Lung (tissue), 12 donors: ENCODE results near the gene PRKAR1A. TPM values are rescaled to one million over a fixed set of nuclear protein-coding genes. Genes with fewer than 3 reads are reported as not detected.
"Not testable (repeated sequence)": the region's sequence is repeated elsewhere in the genome, so short reads cannot be mapped to it uniquely, and the experiment has no call there.

Source experiments
- ATAC-seq: fragments of 200-7000 bp; cut with Tn5 transposase; one replicate; pipeline ENCODE4 v1.9.1; 2020; ENCODE audit warnings: moderate number of reproducible peaks; ENCODE audit not compliant: insufficient read depth, low FRiP score
- DNase-seq, 3 donors: peaks; one replicate each; pipeline ENCODE4 v3.0.0-alpha.2; 2013 to 2017
- H3K27ac ChIP-seq, 2 donors: one replicate each; pipeline ENCODE4 v1.5.1; 2013; ENCODE audit warnings: mild to moderate bottlenecking in 2 of 2, moderate library complexity in 2 of 2, control low read depth in 1 of 2, inconsistent platforms in 1 of 2, low read depth in 1 of 2, low read length in 1 of 2
- H3K27me3 ChIP-seq, 3 donors: one replicate each; pipeline ENCODE4 v1.5.1; 2013; ENCODE audit warnings: low read length in 2 of 3; ENCODE audit not compliant: control insufficient read depth in 3 of 3, insufficient read depth in 3 of 3
- H3K36me3 ChIP-seq, 4 donors: one replicate each; pipeline ENCODE4 v1.5.1; 2013; ENCODE audit warnings: low read length in 4 of 4, mild to moderate bottlenecking in 1 of 4, moderate library complexity in 1 of 4; ENCODE audit not compliant: control insufficient read depth in 4 of 4, insufficient read depth in 4 of 4
- H3K4me1 ChIP-seq, 5 donors: one replicate each; pipeline ENCODE4 v1.5.1; 2013; ENCODE audit warnings: low read length in 5 of 5, mild to moderate bottlenecking in 2 of 5, moderate library complexity in 1 of 5; ENCODE audit not compliant: control insufficient read depth in 5 of 5, insufficient read depth in 5 of 5
- H3K4me3 ChIP-seq: one replicate; pipeline ENCODE4 v1.5.1; 2013; ENCODE audit warnings: mild to moderate bottlenecking, control low read depth, moderate library complexity
- H3K9ac ChIP-seq, 2 donors: one replicate each; pipeline ENCODE4 v1.5.1; 2013; ENCODE audit warnings: low read length in 2 of 2, control low read depth in 1 of 2; ENCODE audit not compliant: insufficient read depth in 1 of 2
- H3K9me3 ChIP-seq, 4 donors: one replicate each; pipeline ENCODE4 v1.5.1; 2013; ENCODE audit warnings: low read length in 3 of 4, mild to moderate bottlenecking in 1 of 4, moderate library complexity in 1 of 4; ENCODE audit not compliant: control insufficient read depth in 4 of 4, insufficient read depth in 3 of 4
- CTCF ChIP-seq: IDR thresholded peaks from 2 replicates; pipeline ENCODE4 v1.5.1; 2012; ENCODE audit warnings: mild to moderate bottlenecking; ENCODE audit errors: control extremely low read depth, extremely low read depth
- WGBS, 2 donors: extraction: QIAGEN DNeasy Blood & Tissue Kit; methylation state at CpG; one replicate each; pipeline ENCODE4 v1.1.7; 2013; 5-methylcytosine and 5-hydroxymethylcytosine counted together
- polyA plus RNA-seq, 2 donors: library from polyadenylated mRNA; stranded (reverse); fragments of 200-250 nt; gene quantifications; one replicate each; pipeline ENCODE4 v1.2.1, GENCODE V29; 2013
- total RNA-seq, 2 donors: library from RNA; depleted of rRNA in 1 of 2; stranded (reverse); fragments of >200 nt in 1 of 2; gene quantifications; one replicate each; pipeline ENCODE4 v1.2.1, GENCODE V29; 2014 to 2021
- donor health status: control.
- donor health status: control.
- donor health status: Bipolar disorder and iron deficiency.
- donor health status: healthy.
- donor health status: DM: yes; HTN: yes; CAD: no.

PRKAR1A gene
- total and polyA plus RNA-seq, 4 donors: 74.0 to 422 (median 265) TPM

- Histone ChIP-seq H3K27me3 (peaks cover 0 to 5% (median 5%) of the 10 kb centered on the region in 3 donors), H3K4me3 (no peak overlapping the region), H3K9me3 (no peaks in the 10 kb centered on the region), H3K4me1 (no peaks in the 10 kb centered on the region), H3K36me3 (no peaks in the 10 kb centered on the region), H3K9ac (no peak overlapping the region), H3K27ac (no peak overlapping the region)
- no peak for TF ChIP-seq CTCF
- ATAC-seq (no peak), DNase-seq (no peak)
- WGBS, 2 donors: 56 to 80% methylated on average over 2 of the region's 2 CpGs
Observed at GRCh38 chr17:68484458-68484857, 27.8 kb upstream of the PRKAR1A start.

- no peaks in the 10 kb centered on the region for H3K9me3 ChIP-seq
- DNase-seq (peak in 1 of 3 donors; percentile 38), ATAC-seq (no peak)
- H3K27me3 ChIP-seq: peaks cover 0 to 2% (median 0%) of the 10 kb centered on the region in 3 donors
- no peak for TF ChIP-seq CTCF
- no peak overlapping the region for H3K27ac ChIP-seq
- no peaks in the 10 kb centered on the region for H3K36me3 ChIP-seq
- 70 to 76% methylated on average over 4 of the region's 4 CpGs for WGBS, 2 donors
- peaks cover 0 to 15% (median 5%) of the 10 kb centered on the region in 5 donors for H3K4me1 ChIP-seq
- H3K9ac ChIP-seq: no peak overlapping the region
- H3K4me3 ChIP-seq: no peak overlapping the region
Observed at GRCh38 chr17:68489919-68490318, 22.3 kb upstream of the PRKAR1A start.

GRCh38 chr17:68491381-68492231, 20.6 kb upstream of the PRKAR1A start:
- Histone ChIP-seq H3K27ac (peak overlapping the region; percentile 10 to 82), H3K27me3 (no peaks in the 10 kb centered on the region), H3K36me3 (no peaks in the 10 kb centered on the region), H3K4me1 (peaks cover 0 to 15% (median 5%) of the 10 kb centered on the region in 5 donors), H3K9ac (no peak overlapping the region), H3K9me3 (no peaks in the 10 kb centered on the region), H3K4me3 (no peak overlapping the region)
- WGBS, 2 donors: 29 to 40% methylated on average over 12 of the region's 12 CpGs
- ATAC-seq: peak; percentile 73
- DNase-seq: peak; percentile 19 to 61 (median 39)
- no peak for TF ChIP-seq CTCF

- not testable (repeated sequence) for H3K4me3 ChIP-seq
Observed at GRCh38 chr17:68492394-68493054, 19.7 kb upstream of the PRKAR1A start.

More at GRCh38 chr17:68492394-68493054, 19.7 kb upstream of the PRKAR1A start:
- H3K9ac ChIP-seq, H3K27me3 ChIP-seq, DNase-seq, H3K9me3 ChIP-seq, H3K36me3 ChIP-seq: not testable (repeated sequence)
- H3K27ac ChIP-seq: peak overlapping the region in 1 of 2 donors; percentile 82
- WGBS, 2 donors: 70 to 78% methylated on average over 8 of the region's 8 CpGs
- ATAC-seq: peak; percentile 35
- H3K4me1 ChIP-seq: peaks cover 0 to 15% (median 5%) of the 10 kb centered on the region in 5 donors
